HG03342 (cell line): ENCODE data around the gene NR1H4.
"Not testable (repeated sequence)": the region's sequence is repeated elsewhere in the genome, so short reads cannot be mapped to it uniquely, and the experiment has no call there.

Source experiments
- ATAC-seq: cut with Tn5 transposase; IDR thresholded peaks from one replicate; pipeline ENCODE4 v1.9.1; 2021; ENCODE audit warnings: mild to moderate bottlenecking, moderate library complexity; ENCODE audit not compliant: unreplicated experiment

NR1H4 gene

DNA sequence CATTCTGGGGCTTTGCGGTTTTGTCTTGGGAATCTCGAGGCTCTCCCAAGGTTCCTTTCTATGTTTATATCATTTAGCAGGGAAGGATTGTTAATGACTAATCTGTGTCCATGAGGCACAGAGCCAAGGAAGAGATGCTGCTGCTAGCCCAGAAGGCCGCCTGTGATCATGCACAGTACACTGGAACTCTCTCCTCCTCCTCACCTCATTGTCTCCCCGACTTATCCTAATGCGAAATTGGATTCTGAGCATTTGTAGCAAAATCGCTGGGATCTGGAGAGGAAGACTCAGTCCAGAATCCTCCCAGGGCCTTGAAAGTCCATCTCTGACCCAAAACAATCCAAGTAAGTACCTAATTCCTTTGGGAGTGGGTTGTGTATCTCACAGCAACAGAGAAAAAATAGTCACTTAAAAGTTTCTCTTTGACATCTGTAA is at the start of gene NR1H4:
TSS of gene NR1H4 (plus strand) at position 151 of the 435 bp plus-strand sequence. CDS start 19,458 bp downstream, outside the sequence.
- ATAC-seq, result no peak

DNA sequence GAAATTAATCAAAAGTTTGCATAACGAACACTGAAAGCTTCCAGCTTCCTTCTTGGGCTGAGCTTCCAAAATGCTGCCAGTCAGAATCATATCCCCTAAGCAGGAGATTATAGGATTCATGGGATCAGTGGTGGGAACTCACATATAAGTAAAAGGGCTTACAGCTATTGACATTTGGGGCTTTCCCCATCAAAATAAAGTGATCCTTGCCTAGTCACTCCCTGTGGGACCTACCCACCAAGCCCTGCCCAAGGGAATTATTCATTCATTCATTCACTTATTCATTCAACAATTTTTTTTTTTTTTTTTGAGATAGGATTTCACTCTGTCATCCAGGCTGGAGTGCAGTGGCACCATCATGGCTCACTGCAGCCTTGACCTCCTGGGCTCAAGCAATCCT is 47.5 kb upstream of the NR1H4 start:
- ATAC-seq, result no peak

DNA sequence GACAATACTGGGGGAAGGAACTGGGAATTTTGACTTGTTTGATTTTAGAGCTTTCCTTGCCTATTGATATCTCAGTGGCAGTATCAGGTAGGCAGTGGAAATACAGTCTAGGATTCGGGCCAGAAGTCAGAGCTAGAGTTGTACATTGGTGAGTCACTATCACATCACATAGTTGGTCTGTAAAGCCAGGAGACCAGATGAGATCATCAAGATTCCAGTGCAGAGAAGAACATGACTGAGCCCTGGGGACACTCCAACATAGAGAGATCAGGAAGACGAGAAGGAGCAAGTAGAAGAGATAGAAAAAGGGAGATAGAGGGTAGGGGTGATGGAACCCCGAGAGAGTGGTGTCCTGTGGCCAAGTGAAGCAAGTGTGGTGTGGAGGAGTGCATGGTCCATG is 46.6 kb upstream of the NR1H4 start:
- ATAC-seq, result no peak

DNA sequence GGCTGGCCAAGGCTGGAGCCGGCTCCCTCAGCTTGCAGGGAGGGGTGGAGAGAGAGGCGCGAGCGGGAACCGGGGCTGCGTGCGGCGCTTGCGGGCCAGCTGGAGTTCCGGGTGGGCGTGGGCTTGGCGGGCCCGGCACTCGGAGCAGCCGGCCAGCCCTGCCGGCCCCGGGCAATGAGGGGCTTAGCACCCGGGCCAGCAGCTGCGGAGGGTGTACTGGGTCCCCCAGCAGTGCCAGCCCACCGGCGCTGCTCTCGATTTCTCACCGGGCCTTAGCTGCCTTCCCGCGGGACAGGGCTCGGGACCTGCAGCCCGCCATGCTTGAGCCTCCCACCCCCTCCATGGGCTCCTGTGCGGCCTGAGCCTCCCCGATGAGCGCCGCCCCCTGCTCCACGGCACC is 43.4 kb upstream of the NR1H4 start:
- not testable (repeated sequence) for ATAC-seq

DNA sequence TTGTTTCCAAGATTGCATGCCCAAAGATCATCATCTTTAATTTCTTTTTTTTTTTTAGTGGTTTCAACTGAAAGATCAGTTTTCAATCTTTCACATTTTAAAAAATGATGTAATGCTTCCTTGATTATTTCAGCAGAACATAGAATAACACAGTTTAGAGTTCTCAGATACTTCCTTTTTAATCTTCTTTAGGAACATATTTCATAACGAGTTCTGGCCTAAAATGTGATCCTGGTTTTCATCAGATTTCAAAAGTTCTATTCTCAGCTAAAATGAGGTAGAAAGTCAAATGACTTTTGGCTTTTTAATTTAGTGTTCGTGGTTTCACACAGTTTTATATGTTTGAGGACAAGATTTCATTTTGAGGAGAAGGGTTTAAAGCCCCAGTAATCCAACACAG is 40.0 kb upstream of the NR1H4 start:
- no peak for ATAC-seq

DNA sequence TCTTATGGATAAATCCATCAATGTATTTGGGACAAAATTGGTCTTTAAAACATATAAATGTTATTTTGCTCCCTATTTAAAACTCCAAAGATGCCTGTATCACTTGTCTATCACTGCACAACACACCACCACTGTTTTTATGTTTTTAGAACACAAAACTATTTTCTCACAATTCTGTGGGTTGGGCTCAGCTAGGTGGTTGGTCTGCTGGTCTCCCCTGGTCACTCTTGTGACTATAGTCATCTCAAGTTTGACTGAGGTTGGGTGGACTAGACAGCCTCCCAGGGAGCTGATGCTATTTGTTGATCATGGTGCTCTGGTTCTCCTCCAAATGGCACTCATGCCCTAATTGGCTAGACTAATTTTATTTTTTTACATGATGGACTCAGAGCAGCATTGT is 39.5 kb upstream of the NR1H4 start:
- no peak for ATAC-seq

DNA sequence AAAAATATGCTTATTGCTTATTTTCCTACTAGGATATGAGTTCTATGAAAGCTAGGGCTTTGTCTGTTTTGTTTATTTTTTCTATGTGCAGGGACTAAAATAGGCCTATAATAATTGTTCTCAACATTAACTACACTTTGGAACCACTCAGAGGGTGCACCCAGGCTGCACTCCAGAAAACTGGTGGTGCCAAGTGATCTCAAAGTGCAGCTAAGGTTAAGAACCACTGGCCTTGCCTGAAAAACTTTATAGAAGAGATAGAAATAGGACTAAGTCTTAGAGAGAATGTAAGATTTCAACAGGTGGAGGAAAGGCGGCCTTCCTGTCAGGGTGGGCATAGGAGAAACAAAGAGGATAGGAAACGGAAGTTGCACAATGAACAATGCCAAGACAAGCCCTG is 37.7 kb upstream of the NR1H4 start:
- no peak for ATAC-seq

DNA sequence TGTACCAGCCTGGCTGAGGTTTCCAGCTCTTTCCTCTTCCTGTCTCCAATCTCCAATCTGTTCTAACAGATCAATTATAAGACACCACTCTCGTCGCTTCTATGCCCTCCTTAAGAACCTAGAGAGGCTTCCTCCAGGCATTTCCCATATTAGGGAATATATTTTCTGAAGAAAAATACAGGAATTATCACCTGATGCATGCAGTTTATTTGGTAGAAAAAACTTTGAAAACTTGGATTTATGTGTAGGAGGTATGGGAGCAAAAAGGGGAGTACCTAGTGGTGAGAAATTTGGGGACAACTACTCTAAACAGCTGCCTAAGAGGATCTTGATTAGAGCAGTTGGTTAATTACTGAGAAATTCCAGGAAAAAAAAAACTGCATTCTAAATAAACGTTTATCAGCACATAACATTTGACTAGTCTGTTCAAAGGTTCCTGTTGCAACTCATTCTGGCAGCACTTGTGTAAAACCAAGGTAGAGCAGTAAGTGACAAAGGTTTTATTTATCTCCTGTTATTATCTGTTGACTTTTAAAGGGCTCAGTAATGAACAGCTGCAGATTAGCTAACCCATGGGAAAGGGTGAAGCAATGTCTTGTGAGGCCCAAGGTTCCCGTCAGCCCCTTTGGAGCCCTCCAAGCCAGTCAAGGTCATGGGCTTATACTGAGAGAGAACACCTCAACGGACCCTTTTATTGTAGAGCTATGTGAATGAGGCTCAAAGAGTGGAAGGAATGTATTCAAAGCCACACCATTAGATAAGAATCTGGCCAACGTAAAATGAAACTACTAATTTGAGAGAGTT is 36.4 kb upstream of the NR1H4 start:
- no peak for ATAC-seq

DNA sequence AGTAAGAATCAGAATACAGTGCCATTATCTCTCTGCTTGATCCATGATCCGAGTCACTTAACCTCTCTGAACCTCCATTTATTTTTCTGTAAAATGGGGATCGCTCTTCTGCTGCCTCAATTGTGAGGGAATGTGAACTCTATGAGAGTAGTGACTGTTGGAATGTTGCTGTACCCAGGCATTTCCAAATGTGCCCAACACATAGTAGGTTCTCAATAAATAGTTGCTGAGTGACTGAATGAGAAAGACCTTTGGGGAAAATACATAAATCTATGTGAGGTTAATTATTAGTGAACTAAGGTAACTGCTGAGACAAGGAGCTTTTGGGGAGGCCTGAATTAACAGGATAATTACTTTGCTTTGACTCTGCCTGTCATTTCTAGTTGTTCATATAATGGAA is 33.9 kb upstream of the NR1H4 start:
- ATAC-seq, result no peak

DNA sequence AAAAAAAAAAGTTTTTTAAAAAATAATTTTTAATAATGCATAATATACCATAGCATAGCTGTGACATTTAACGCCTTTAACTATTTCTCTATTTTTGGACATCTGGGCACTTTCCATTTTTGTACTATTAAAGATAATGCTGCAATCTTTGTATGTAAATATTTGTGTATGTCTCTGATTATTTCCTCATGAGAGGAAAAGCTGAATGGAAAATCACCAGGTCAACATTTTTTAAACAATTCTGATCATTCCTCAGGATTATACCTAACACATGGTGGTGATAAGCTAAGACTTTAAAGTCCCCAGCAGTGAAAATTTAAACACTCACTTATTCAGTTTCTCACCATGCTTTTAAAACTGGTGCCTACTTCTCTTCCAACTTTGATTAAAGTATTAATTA is 31.3 kb upstream of the NR1H4 start:
- no peak for ATAC-seq

DNA sequence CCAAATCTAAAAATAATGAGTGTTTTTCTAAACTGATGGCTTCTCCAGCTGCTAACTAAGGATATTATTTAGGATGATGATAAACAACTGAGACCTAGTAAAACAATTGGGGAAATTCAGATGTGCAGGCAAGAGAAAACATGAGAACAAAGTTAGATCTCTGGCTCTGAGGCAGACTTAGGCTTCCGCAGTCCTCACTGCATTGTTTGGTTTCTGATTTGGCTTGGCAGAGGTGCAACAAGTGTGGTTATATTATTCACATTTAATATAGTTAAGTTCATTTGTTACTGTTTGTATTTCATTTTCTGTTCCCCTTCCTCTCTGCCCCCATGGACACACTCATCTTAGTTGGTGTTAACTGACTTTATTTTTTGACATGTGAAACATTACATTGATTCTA is 30.2 kb upstream of the NR1H4 start:
- ATAC-seq, result no peak

DNA sequence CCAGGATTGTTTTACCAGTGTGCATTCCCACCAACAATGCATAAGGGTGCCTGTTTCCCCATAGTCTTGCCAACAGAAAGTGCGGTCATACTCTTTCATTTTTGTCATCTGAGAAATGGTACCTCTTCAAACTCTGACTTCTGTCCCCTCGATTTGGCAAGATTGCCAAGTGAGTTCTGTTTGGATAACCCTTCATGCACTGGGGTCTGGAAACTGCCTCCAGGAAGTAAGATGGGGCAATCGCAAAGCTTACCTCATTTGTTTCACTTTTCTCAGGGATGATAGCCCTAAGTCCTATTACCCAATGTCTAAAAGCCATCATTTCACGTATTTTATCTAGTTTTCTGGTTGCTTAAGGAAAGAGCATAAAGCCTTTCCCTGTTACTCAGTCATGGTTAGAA is 28.6 kb upstream of the NR1H4 start:
- no peak for ATAC-seq

DNA sequence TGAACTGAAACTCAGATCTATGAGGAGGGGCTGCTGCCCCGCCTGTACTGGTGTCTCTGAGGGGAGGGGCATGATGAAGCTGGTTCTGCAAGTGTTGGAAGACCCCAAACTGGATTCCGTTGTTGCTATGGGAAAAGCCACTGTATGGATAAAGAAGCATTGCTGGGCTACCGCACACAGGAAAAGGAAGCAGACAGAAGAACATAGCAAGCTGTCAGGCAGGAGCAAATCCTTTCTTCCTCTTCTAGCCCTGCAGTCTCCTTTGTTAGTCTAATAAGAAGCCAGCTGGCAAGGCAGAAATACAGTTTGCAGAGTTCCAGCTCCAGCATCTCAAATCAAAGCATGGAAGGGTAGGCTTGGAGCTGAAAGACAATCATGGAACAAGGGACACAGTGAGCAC is 26.3 kb upstream of the NR1H4 start:
- no peak for ATAC-seq

DNA sequence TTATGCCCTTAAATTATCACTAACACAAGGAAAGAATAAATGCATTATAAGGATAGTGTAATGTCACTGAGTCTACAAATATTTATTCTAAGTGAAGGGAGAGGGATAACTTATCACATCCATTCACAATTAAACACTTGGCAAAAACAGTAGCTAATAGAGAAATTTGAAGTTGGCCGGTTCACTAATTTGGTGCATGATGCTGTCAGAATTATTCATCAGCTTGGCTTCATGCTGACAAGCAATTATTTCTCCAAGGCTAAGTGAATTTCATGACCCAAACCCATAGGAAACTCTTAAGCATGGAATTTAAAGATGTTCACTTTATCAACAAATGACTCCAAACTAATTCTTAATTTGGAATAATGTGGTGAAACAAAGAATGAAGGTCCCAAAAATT is 25.0 kb upstream of the NR1H4 start:
- ATAC-seq, result no peak

DNA sequence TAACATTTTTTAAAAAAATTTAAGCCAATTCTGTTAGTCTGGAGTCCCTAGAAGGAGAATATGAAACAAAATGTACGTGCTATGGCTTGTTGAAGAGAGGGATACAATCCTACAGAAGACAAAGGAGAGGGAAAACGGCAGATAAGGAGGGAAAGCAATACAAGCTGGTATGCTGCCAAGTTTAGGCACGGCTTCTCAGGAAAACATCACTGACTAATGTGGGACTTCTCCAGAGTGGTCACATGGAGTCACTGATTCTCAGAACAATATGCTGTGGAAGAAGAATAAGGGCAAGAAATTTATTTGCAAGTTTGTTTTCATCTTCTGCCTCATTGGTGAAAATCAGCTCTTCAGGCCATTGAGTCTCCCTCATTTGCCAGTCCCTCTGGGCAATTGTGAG is 22.9 kb upstream of the NR1H4 start:
- no peak for ATAC-seq

DNA sequence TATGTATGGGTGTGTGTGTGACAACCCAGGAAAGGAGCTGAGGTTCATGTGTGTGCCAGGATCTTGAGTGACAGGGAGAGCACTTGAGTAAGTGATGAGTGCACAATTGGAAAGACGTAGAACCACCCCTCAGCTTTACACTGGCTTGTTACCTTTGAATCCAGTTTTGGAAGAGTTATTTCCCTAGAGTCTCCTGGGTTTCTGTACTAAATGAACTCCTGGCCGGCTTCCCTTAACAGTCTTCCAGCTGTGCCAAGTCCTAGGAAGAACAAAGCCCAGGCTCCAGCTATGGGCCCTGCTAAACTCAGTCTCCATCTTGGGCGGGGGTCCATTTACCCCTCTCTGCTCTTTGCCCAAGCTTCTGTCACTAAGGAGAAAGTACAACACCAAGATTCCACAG is 19.7 kb upstream of the NR1H4 start:
- no peak for ATAC-seq

DNA sequence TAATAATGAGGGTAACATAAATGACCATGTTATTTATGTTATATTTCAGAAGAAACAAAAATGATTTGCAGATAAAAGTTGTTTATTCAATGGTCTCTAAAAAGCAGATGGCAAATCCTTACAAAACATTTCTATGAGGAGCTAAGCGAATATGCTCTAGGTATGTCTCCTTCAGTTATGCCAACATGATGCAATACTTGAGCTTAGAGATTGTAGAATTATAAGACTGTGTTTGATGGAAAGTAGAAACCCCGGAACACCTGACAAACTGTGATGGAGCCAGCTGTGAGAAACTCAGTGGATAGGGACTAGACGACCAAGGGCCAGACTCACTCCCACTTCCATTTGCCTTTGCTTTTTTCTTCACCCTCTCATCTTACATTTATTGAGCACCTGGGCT is 17.8 kb upstream of the NR1H4 start:
- ATAC-seq, result no peak

DNA sequence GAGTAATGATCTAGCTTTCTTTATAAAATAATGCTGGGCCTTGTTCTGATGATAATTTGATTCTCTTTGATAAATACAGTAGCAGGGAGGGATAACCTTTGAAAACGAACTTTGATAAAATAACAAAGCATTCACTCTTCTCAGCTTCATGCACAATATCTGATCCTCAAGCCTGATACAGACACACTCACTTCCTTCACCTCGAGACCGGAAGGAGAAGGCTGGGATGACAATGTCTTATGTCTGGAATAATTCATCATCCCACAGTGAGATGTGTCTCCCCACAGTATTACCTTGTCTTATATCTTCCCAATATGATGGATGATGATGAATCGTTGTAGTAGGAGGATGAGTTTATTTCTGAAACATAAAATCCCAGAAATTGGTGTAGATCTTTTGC is 15.5 kb upstream of the NR1H4 start:
- ATAC-seq, result no peak

DNA sequence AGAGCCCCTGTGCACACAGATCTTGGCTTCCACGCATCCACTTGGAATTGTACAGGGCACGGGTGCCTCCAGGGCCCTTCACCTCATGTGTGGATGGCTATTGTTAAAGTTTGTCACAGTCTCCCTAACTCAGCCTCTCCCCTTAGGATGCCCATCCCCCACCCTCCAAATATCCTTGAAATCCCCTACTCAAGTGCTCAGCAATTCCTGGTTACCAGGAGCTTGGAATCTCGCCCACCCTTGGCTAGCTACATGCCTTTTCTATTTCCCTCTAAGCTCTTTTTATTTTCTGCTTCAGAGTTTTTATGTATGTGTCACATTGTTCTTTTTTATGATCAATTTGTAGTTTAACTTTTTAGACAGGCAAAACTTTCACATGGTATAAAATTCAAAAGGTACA is 13.0 kb upstream of the NR1H4 start:
- ATAC-seq, result no peak

DNA sequence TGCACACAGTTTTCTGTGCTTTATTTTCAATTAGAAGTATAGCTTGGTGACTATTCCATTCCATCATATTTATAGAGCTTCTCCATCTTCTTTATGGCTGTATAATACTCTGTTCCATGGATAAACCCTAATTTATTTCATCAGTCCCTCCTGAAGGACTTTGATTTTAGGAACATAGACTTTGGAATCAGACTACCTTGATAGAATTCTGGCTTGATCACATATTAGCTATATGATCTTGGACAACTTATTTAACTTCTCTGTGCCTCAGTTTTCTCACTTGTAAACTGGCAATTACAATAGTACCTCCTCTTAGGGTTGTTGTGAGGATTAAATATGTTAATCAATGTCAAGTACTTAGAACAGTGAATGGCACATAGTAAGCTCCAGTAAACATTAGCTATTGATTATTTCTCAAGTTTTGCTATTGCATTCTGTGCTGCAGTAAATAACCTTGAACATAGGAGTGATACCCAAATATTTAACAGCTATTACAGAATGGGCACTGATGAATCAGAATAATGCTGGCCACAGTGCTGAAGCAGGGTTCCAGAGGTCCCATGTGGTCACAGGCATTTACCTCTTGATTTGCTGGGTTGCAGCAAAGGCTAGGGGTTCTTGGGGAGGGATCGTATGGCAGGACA is 12.2 kb upstream of the NR1H4 start:
- no peak for ATAC-seq

DNA sequence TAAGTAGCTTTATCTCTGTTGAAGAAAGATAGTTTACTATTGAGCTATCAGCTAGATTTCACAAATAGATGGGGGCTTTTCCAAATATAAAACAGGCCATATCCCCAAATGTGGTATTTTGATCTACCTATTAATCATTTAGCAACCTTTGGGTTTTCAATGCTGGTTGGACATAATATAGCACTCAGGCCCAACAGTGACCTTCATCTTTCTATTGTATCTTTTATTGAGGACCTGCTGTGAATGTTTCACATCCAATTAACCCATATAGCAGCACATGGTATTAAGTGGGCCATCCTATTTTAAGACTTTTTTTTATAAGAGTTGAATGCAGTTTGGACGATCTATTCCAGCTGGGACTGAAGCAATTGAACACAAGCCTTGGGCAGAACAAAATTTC is 10.0 kb upstream of the NR1H4 start:
- no peak for ATAC-seq

DNA sequence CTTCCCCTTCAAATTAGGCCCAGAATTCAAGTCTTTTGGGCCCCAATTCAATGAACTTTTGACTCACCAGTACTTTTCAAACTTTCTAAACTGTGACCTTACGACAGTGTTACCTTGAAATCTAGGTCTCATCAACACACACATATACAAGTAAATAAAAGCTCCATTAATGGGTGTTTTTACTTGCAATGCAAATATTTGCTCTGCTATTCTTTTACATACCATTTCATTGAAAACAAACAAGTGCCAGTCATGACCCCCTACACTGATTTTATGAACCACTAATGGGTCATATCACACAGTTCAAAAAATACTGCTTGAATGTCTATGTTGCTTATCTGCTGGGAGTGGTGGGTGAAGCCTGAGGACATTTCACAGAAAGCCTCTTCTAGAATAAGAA is 9.1 kb upstream of the NR1H4 start:
- ATAC-seq, result no peak

DNA sequence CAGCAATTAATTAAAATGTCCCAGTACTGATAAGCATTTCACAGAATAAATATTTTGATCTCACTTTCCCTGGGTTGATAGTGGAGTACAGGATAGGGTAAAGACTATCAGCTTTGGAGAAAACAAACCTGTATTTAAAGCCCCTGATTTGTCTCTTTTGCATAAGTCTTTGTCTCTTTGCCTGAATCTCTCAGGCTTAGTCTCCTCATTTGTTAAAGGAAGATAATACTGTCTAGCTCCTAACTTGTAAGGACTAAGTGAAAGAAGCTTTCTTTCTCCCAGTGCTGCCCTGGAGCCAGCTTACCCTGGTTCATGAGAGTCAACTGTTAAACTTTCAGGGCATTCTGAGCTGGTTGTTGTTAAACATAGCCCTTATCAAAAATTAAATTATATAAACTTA is 5.5 kb upstream of the NR1H4 start:
- no peak for ATAC-seq
